GM12891 (cell line): ENCODE measurements around the gene MRPL19.
A peak's percentile ranks its signal among the peaks of the same experiment; 100 is the strongest.

Source experiments
- DNase-seq: peaks from one replicate; pipeline ENCODE4 v3.0.0; 2011; ENCODE audit warnings: low spot score; ENCODE audit not compliant: insufficient read length
- FAIRE-seq: peaks from 2 replicates; lab custom pipeline; 2011; peaks lifted over from hg19 to GRCh38; lab: Jason Lieb, UNC
- PAX5 ChIP-seq: IDR thresholded peaks from 2 replicates; pipeline ENCODE4 v1.6.1; 2011; ENCODE audit warnings: low read length, moderate library complexity, mild to moderate bottlenecking; ENCODE audit not compliant: insufficient read depth, severe bottlenecking
- POLR2A ChIP-seq: IDR thresholded peaks from 2 replicates; pipeline ENCODE4 v1.6.1; 2011; ENCODE audit warnings: low read depth, low read length, control low read depth
- POLR2AphosphoS5 ChIP-seq: IDR thresholded peaks from 2 replicates; pipeline ENCODE4 v1.6.1; 2011; ENCODE audit warnings: low read depth, low read length, control low read depth
- POU2F2 ChIP-seq: IDR thresholded peaks from 2 replicates; pipeline ENCODE4 v1.6.1; 2011; ENCODE audit warnings: low read depth, mild to moderate bottlenecking, control low read depth, low read length, moderate library complexity
- SPI1 ChIP-seq: IDR thresholded peaks from 2 replicates; pipeline ENCODE4 v1.6.1; 2011; ENCODE audit warnings: low read depth, low read length, control low read depth
- TAF1 ChIP-seq: IDR thresholded peaks from 2 replicates; pipeline ENCODE4 v1.6.1; 2011; ENCODE audit warnings: low read depth, low read length, control low read depth

MRPL19 gene

DNA sequence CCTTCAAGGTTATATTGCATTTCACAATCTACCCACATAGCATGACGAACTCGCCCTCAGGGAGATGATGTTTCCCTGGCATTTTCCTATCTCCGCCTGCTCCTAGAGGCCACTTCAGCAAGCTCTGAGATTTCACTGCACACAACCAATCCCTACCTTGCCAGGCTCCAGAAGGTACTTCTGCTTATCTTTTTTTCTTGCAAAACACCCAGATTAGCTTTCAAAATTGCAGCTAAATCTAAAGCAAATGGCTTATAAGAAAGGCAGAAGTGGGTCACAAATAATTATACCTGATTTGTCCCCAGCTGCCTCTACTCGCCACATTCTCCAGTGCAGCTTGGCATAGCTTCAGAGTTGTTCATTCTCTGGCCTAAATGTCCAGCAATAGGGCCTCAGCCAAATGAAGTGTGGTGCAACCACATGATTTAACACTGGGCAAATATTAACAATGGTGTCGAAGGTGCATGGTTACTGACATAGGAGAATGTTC is 32.4 kb upstream of the MRPL19 start:
- FAIRE-seq, result no peak
- DNase-seq, result no peak

DNA sequence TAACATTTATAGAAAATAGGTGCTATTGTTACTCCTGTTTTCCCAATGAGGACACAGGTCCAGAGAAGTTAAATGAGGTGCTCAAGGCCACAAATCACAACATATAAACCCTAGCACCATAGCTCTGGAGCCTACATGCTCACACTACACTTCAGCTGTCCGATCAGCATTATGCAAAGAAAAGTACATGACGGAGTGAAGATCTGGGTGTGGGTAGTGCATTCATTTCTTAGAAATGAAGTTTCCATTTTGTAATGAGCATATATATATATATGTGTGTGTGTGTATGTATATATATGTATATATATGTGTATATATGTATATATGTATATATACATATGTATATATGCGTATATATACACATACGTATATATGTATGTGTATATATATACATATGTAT is 30.2 kb upstream of the MRPL19 start:
- DNase-seq (no peak), FAIRE-seq (no peak)
- TF ChIP-seq TAF1 (no peak), SPI1 (no peak), PAX5 (no peak), POLR2AphosphoS5 (no peak), POLR2A (no peak), POU2F2 (no peak)

More for the DNA sequence above, 32.4 kb upstream of the MRPL19 start:
- TF ChIP-seq POLR2AphosphoS5 (no peak), SPI1 (no peak), POU2F2 (no peak), TAF1 (no peak), PAX5 (no peak), POLR2A (no peak)

DNA sequence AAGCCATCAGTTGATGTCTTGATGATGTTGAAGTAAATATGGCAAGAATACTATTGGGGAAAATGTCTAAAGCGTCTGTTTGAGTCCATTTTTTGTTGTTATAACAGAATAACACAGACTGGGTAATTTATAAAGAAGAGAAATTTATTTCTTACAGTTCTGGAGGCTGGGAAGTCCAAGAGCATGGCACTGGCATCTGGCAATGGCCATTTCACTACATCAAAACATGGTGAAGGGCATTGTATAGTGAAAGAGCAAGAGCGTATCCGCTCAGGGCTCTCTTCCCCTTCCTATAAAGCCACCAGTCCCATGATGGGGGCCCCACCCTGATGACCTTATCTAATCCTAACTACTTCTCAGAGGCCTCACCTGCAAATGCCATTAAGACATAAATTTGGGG is 29.6 kb upstream of the MRPL19 start:
- no peak for FAIRE-seq
- no peak for TF ChIP-seq POU2F2
- TF ChIP-seq POLR2AphosphoS5, result no peak
- TF ChIP-seq TAF1, result no peak
- no peak for TF ChIP-seq SPI1
- no peak for DNase-seq

DNA sequence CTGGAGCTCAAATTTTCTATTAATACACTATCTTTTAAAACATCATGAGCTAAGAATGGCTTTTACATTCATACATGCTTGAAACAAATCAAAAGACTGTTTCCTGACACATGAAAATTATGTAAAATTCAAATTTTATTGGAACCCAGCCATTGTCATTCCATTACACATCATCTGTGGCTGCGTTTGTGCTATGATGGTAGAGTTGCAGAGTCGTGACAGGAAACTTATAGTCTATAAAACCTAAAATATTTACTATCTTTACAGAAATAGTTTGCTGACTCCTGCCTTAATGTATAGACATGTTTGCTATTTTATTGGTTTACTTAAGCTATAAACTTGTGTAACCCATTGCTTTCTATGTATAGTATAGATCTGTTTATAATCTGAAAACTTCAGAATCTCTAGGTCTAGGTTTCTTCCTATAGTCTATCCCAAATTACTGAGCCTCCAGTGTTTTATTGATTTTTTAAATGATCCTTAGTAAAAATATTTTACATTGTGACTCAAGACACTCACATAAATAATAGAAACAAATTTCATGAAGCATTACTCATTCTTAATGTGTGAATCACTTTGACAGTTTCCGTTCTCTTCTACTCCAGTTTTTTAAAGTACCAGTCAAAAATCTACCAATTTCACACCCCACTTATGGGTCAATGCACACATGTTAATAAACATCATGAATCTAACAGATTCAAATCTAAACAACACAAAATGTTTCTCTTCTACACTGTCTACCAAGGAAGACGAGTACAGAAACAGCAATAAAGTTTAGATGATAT is 26.4 kb upstream of the MRPL19 start:
- DNase-seq (no peak), FAIRE-seq (no peak)
- TF ChIP-seq TAF1 (no peak), POLR2A (no peak), PAX5 (no peak), POU2F2 (no peak), POLR2AphosphoS5 (no peak), SPI1 (no peak)

DNA sequence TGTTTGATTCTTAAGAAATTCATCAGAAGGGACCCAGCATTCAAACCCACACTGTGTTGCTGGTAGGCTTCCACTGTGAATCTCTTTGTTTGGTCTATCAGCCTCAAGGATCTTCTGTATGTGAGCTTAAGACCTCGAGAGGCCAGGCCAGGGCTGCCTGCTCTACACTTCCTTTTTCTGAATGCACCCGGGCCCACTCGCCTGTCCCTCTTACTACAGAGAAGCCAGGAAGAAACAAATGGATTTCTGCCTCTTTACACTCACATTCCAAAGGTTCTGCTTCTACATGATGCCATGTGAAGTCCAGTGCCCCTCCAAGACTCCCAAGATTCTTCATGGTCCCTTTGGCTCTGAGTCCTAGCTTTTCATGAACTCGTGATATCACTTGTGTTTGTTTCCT is 25.4 kb upstream of the MRPL19 start:
- FAIRE-seq, result no peak
- no peak for DNase-seq
- no peak for TF ChIP-seq POU2F2
- TF ChIP-seq POLR2AphosphoS5, result no peak
- TF ChIP-seq SPI1, result no peak
- TF ChIP-seq TAF1, result no peak
- no peak for TF ChIP-seq PAX5
- no peak for TF ChIP-seq POLR2A

DNA sequence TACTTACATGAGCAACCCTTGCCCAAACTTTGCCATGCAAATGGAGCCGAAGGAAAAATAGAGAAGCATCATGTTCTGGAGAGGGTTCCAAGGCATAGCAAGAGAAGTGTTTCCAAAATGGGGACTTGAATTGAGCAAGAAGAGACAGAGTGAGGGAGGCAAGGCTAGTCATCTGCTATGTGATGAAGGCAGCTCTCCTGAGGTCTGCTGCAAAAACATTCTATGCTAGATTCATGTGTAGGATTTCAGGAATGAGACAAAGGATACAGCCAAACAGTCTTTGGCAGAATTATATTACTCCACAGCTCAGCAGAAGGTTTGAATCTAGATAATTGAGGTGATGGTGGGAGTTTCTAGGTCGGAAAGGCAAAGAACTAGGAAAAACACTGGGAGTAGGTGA is 24.1 kb upstream of the MRPL19 start:
- FAIRE-seq, result no peak
- TF ChIP-seq POU2F2 (no peak), POLR2A (no peak), POLR2AphosphoS5 (no peak)

DNA sequence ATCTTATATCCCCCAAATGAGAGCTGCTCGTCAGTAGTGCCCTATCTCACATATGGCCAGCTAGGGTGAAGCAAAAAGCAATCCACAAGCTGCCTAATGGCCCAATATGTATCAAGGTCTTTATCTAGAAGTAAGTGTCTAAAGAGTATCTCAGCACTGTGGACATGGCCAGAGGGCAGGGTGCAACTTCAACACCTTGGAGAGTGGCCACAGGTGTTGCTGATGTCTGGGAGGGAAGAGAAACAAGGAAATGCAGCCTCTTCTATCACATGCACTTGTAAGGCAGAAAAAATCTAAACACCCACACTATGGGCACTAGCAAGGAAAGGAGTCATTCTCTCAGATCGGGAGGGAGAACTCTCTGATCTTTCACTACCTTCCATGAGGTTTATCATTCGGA is 23.7 kb upstream of the MRPL19 start:
- no peak for DNase-seq
- TF ChIP-seq POLR2AphosphoS5 (no peak), PAX5 (no peak), SPI1 (no peak), TAF1 (no peak), POLR2A (no peak), POU2F2 (no peak)
- FAIRE-seq, result no peak

More for the DNA sequence above, 24.1 kb upstream of the MRPL19 start:
- no peak for DNase-seq

DNA sequence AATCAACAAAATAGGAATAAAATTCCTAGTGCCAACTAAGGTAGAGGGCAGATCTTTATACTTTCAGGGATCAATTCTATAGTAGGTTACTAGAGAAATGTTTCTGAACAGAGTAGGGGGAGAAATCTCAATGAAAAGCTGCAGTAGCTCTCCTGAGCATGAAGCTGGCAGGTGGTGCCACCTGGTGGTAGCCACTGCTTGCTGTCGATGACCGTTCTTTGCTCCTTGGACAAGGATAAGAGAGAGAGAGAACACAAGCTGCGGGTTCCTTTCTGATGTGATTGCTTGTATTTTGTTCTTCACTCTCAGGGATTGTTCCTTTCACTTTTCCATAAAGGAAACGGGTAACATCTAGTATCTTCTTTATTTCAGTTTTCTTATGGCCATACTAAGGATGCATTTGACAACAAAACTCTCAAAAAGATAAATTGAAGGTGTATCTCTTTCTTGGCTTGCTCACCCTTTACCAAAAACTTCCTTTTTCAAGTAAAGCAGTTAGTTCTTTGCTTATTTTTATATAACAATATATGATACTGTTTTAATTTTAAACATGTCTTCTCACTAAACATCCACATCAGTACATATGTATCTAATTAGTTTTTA is 18.6 kb upstream of the MRPL19 start:
- FAIRE-seq (peak; percentile 93), DNase-seq (peak; percentile 32)
- TF ChIP-seq TAF1, result no peak
- no peak for TF ChIP-seq POU2F2

DNA sequence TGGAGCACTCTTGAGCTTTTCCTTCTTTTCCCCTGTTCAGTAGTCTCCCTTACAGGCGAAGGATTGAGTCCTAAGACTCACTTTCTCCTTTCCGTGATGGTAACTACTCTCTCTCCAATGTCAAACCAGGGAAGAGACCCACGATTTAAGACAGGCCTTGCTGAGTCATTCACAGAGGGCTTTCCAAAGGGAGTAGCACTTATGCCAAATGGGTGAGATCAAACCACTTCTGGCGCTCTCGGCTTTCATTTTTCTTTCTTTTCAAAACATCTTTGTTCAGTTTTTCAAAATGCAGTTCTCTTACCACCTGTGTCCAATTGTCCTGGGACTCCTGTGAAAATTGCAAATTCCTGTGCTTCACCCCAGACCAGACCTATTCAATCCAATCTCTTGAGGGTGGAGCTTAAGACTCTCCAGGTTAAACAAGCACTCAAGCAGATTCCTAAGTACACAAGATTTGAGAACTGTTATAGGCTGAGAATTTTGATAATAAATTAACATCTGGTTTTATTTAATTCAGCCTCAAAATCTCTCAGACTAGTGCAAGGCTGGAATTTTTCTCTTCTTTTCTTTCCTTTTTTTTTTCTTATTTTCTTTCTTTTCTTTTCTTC is 14.4 kb upstream of the MRPL19 start:
- DNase-seq (no peak), FAIRE-seq (no peak)
- TF ChIP-seq POLR2A, result no peak
- TF ChIP-seq TAF1, result no peak
- no peak for TF ChIP-seq POU2F2
- TF ChIP-seq SPI1, result no peak
- no peak for TF ChIP-seq POLR2AphosphoS5
- TF ChIP-seq PAX5, result no peak

DNA sequence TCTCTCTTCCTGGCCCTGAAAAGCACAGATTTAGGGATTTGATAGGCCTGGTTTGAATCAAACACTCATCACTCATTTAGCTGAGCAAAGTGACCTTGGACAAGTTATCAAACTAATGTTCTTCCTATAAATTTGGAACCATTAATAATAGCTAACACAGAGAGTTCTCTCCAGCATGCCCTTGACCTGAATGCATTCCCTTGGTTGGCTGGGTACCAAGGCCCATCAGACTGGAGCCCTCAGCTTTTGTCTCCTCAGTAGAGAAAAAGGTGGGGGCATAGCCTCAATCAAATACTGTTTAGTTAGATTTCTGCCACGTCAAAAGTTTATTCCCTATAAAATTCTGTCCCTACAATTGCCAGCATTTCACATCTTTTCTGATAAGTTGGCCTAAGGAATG is 13.8 kb upstream of the MRPL19 start:
- TF ChIP-seq POU2F2 (no peak), POLR2A (no peak), PAX5 (no peak), TAF1 (no peak), SPI1 (no peak), POLR2AphosphoS5 (no peak)
- no peak for DNase-seq
- no peak for FAIRE-seq

DNA sequence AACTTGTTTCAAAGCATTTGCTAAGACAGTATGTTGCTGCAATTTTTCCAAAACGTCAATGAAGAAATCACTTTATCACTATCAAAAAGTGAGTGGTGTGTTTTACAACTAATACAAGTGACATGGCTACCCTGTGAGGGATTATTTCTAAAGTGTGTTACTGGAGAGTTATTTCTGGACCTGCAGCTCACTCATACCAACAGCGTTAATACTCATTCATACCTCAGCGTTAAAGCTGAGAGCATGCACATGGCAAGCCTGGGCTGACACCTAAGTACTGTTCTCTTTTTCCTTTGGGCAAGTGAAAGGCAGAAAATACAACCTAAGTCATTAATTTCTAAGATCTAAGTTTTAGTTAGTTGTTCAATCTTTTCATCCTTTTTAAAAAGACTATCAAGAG is 13.0 kb upstream of the MRPL19 start:
- FAIRE-seq, result no peak
- no peak for TF ChIP-seq POLR2A
- TF ChIP-seq POLR2AphosphoS5, result no peak
- no peak for TF ChIP-seq POU2F2
- no peak for TF ChIP-seq TAF1
- TF ChIP-seq PAX5, result no peak
- no peak for TF ChIP-seq SPI1
- DNase-seq, result no peak
